OCI-LY1 (cell line): Measurements from ENCODE around the gene SF3B3.

Source experiments
- EZH2 ChIP-seq: fragments of 200-600 bp; sonication (generic), shearing (Covaris generic); IDR thresholded peaks from 2 replicates; pipeline ENCODE4 v1.8.0; 2017; ENCODE audit warnings: borderline replicate concordance, mixed run types, mild to moderate bottlenecking, antibody characterized with exemption, low read length, moderate library complexity, mixed read lengths
- TF ChIP-seq, protein P1 (sequence below): fragments of 200-600 bp; sonication (generic), shearing (Covaris generic); IDR thresholded peaks from 2 replicates; pipeline ENCODE4 v1.5.1; 2017; ENCODE audit warnings: mild to moderate bottlenecking, antibody characterized with exemption, low read length, moderate library complexity, mixed read lengths

DNA sequence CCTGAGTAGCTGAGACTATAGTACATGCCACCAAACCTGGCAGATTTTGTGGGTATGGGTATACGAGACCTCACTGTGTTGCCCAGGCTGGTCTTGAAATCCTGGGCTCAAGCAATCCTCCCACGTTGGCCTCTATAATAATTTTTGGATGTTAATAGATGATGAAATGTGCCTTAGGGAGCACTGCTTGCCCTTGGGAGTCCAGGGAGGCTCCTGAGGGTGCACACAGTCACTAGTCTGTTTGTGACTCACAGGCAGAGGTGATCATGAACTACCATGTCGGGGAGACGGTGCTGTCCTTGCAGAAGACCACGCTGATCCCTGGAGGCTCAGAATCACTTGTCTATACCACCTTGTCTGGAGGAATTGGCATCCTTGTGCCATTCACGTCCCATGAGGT is 46.1 kb downstream of the SF3B3 start:
- TF ChIP-seq, protein P1, sequence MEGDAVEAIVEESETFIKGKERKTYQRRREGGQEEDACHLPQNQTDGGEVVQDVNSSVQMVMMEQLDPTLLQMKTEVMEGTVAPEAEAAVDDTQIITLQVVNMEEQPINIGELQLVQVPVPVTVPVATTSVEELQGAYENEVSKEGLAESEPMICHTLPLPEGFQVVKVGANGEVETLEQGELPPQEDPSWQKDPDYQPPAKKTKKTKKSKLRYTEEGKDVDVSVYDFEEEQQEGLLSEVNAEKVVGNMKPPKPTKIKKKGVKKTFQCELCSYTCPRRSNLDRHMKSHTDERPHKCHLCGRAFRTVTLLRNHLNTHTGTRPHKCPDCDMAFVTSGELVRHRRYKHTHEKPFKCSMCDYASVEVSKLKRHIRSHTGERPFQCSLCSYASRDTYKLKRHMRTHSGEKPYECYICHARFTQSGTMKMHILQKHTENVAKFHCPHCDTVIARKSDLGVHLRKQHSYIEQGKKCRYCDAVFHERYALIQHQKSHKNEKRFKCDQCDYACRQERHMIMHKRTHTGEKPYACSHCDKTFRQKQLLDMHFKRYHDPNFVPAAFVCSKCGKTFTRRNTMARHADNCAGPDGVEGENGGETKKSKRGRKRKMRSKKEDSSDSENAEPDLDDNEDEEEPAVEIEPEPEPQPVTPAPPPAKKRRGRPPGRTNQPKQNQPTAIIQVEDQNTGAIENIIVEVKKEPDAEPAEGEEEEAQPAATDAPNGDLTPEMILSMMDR, result no peak
- TF ChIP-seq EZH2, result no peak
